GM19468 (cell line): ENCODE results near the gene PLAC8L1.

Source experiments
- ATAC-seq: cut with Tn5 transposase; IDR thresholded peaks from one replicate; pipeline ENCODE4 v1.9.1; 2021; ENCODE audit warnings: mild to moderate bottlenecking, moderate library complexity, moderate number of reproducible peaks; ENCODE audit not compliant: unreplicated experiment; ENCODE audit errors: extremely low read depth

PLAC8L1 gene

GRCh38 chr5:146048994-146049703 lies 56.2 kb downstream of the PLAC8L1 start:
- ATAC-seq: no peak

- ATAC-seq: no peak
Observed at GRCh38 chr5:146047396-146047795, 58.0 kb downstream of the PLAC8L1 start.

- no peak for ATAC-seq
Observed at GRCh38 chr5:146043722-146044121, 61.7 kb downstream of the PLAC8L1 start.

- no peak for ATAC-seq
Observed at GRCh38 chr5:146042628-146043279, 62.6 kb downstream of the PLAC8L1 start.

GRCh38 chr5:146041180-146041789 lies 64.1 kb downstream of the PLAC8L1 start:
- ATAC-seq: no peak

- no peak for ATAC-seq
Observed at GRCh38 chr5:146040527-146040926, 64.8 kb downstream of the PLAC8L1 start.

- ATAC-seq: no peak
Observed at GRCh38 chr5:146039420-146039819, 66.0 kb downstream of the PLAC8L1 start.

GRCh38 chr5:146034605-146035004 lies 70.8 kb downstream of the PLAC8L1 start:
- ATAC-seq: no peak
